HEK293 (cell line): ENCODE measurements around the gene CSPG4.
"Not testable (repeated sequence)": the region's sequence is repeated elsewhere in the genome, so short reads cannot be mapped to it uniquely, and the experiment has no call there.

Experiments used
- CTCF ChIP-seq: fragments of 450-650 bp; formaldehyde crosslinking; IDR thresholded peaks from 2 replicates; pipeline ENCODE4 v1.5.1; 2016; ENCODE audit warnings: missing biosample characterization, missing genetic modification characterization
- REPIN1 ChIP-seq: fragments of 450-650 bp; formaldehyde crosslinking; IDR thresholded peaks from 2 replicates; pipeline ENCODE4 v1.5.1; 2017; ENCODE audit warnings: missing biosample characterization, missing genetic modification characterization, low read depth
- REST ChIP-seq: fragments of 450-650 bp; formaldehyde crosslinking; IDR thresholded peaks from 2 replicates; pipeline ENCODE4 v1.5.1; 2016; ENCODE audit warnings: missing biosample characterization, missing genetic modification characterization
- YY1 ChIP-seq: fragments of 450-650 bp; formaldehyde crosslinking; IDR thresholded peaks from 2 replicates; pipeline ENCODE4 v1.5.1; 2018; ENCODE audit warnings: missing biosample characterization, missing genetic modification characterization
- ZNF10 ChIP-seq: fragments of 450-650 bp; formaldehyde crosslinking; IDR thresholded peaks from 2 replicates; pipeline ENCODE4 v1.5.1; 2017; ENCODE audit warnings: missing biosample characterization, missing genetic modification characterization
- ZNF274 ChIP-seq, 2 experiments: fragments of 200-500 bp in 1 of 2; fragments of 450-650 bp in 1 of 2; sonication (Bioruptor generic) in 1 of 2; formaldehyde crosslinking in 1 of 2; IDR thresholded peaks; 2 replicates each; pipeline versions ENCODE4 v1.5.1 to v1.6.1; 2014 to 2016; ENCODE audit warnings: borderline replicate concordance in 1 of 2, inconsistent platforms in 1 of 2, low read length in 1 of 2, missing biosample characterization in 1 of 2, missing genetic modification characterization in 1 of 2
- ZNF776 ChIP-seq: fragments of 450-650 bp; formaldehyde crosslinking; IDR thresholded peaks from 2 replicates; pipeline ENCODE4 v1.5.0; 2017; ENCODE audit warnings: missing biosample characterization, missing genetic modification characterization, borderline replicate concordance
- TF ChIP-seq, protein P1 (sequence below): fragments of 450-650 bp; formaldehyde crosslinking; IDR thresholded peaks from 2 replicates; pipeline ENCODE4 v1.5.1; 2016; ENCODE audit warnings: missing biosample characterization, missing genetic modification characterization

DNA sequence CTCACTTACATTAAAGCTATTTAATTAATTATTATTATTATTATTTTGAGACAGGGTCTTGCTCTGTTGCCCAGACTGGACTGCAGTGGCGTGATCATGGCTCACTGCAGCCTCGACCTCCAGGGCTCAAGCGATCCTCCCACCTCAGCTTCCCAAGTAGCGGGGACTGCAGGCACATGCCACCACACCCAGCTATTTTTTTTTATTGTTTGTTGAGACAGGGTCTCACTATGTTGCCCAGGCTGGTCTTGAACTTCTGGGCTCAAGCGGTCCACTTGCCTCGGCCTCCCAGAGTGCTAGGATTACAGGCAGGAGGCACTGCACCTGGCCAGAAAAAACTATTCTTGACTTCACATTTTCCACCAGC, 34.3 kb downstream of the CSPG4 start:
- TF ChIP-seq CTCF (tag by site-specific recombination); YY1 (tag by site-specific recombination); ZNF10 (tag by site-specific recombination); ZNF274 (IDR thresholded peaks at IDR 0.05; ENCODE audit: low read length); ZNF274 (tag by site-specific recombination; IDR thresholded peaks at IDR 0.05; ENCODE audit: borderline replicate concordance); REPIN1 (tag by site-specific recombination); REST (tag by site-specific recombination); ZNF776: not testable (repeated sequence)
- TF ChIP-seq, protein P1, sequence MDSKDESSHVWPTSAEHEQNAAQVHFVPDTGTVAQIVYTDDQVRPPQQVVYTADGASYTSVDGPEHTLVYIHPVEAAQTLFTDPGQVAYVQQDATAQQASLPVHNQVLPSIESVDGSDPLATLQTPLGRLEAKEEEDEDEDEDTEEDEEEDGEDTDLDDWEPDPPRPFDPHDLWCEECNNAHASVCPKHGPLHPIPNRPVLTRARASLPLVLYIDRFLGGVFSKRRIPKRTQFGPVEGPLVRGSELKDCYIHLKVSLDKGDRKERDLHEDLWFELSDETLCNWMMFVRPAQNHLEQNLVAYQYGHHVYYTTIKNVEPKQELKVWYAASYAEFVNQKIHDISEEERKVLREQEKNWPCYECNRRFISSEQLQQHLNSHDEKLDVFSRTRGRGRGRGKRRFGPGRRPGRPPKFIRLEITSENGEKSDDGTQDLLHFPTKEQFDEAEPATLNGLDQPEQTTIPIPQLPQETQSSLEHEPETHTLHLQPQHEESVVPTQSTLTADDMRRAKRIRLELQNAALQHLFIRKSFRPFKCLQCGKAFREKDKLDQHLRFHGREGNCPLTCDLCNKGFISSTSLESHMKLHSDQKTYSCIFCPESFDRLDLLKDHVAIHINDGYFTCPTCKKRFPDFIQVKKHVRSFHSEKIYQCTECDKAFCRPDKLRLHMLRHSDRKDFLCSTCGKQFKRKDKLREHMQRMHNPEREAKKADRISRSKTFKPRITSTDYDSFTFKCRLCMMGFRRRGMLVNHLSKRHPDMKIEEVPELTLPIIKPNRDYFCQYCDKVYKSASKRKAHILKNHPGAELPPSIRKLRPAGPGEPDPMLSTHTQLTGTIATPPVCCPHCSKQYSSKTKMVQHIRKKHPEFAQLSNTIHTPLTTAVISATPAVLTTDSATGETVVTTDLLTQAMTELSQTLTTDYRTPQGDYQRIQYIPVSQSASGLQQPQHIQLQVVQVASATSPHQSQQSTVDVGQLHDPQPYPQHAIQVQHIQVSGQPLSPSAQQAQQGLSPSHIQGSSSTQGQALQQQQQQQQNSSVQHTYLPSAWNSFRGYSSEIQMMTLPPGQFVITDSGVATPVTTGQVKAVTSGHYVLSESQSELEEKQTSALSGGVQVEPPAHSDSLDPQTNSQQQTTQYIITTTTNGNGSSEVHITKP (tag by site-specific recombination): not testable (repeated sequence)
